ENCODE measurements around the gene CDK5RAP1. TPM values are rescaled to one million over a fixed set of nuclear protein-coding genes. Genes with fewer than 3 reads are reported as not detected.

Gene CDK5RAP1
- total RNA-seq, 3 donors from 2014 or later: 21.8 to 32.4 (median 29.4) TPM

DNA sequence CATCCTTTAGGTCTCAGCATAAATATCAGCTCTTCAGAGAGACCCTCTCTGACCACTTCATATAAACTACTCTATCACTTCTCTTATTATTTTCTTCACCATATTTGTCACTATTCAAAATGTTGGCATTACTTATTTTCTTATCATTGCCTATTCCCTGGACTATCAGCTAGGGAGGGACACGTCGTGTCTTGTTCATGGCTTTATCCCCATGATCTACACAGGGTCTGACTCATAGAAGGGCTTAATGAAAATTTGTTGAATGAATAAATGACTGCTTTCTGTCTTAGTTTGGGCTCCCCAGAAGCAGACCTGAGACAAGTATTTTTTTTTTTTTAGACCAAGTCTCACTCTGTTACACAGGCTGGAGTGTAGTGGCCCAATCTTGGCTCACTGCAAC lies 3.0 kb upstream of the CDK5RAP1 start:
- TF ChIP-seq POLR2A (IDR thresholded peaks at IDR 0.05) (no peak), POLR2AphosphoS5 (IDR thresholded peaks at IDR 0.05) (no peak)
- TF ChIP-seq, protein P1, sequence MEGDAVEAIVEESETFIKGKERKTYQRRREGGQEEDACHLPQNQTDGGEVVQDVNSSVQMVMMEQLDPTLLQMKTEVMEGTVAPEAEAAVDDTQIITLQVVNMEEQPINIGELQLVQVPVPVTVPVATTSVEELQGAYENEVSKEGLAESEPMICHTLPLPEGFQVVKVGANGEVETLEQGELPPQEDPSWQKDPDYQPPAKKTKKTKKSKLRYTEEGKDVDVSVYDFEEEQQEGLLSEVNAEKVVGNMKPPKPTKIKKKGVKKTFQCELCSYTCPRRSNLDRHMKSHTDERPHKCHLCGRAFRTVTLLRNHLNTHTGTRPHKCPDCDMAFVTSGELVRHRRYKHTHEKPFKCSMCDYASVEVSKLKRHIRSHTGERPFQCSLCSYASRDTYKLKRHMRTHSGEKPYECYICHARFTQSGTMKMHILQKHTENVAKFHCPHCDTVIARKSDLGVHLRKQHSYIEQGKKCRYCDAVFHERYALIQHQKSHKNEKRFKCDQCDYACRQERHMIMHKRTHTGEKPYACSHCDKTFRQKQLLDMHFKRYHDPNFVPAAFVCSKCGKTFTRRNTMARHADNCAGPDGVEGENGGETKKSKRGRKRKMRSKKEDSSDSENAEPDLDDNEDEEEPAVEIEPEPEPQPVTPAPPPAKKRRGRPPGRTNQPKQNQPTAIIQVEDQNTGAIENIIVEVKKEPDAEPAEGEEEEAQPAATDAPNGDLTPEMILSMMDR (IDR thresholded peaks at IDR 0.05): no peak
- intact Hi-C loops (cut with DNase I; ENCODE audit: low total_unique reads): no loop called here
- H3K4me1 ChIP-seq: peaks cover 4 to 13% of the 10 kb centered on the region in 2 donors

DNA sequence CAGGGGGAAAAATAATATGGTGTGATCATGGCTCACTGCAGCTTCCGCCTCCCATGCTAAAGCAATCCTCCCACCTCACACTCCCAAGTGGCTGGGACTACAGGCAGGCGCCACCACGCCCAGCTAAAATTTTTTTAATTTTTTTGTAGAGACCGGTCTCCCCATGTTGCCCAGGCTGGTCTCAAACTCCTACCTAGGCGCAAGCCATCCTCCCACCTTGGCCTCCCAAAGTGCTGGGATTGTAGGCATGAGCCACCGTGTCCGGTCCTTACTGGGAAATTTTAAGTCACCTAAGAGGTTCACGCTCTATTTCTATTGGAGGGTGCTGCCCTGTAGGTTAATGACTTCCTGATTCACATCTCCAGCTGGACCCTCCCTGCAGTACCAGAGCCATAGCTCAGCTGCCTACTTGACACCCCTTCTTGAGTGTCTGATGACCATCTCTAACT lies 626 bp upstream of the CDK5RAP1 start:
- intact Hi-C loops (cut with DNase I; ENCODE audit: low total_unique reads): no loop called here
- H3K27ac ChIP-seq: peak overlapping the region in 1 of 2 donors; percentile 66

More for the DNA sequence above, 3.0 kb upstream of the CDK5RAP1 start:
- Histone ChIP-seq H3K9me3 (no peaks in the 10 kb centered on the region), H3K36me3 (no peaks in the 10 kb centered on the region), H3K27me3 (no peaks in the 10 kb centered on the region), H3K27ac (no peak overlapping the region), H3K4me3 (no peak overlapping the region)
- no peak for DNase-seq (ENCODE audit: low spot score in 2 of 2)

DNA sequence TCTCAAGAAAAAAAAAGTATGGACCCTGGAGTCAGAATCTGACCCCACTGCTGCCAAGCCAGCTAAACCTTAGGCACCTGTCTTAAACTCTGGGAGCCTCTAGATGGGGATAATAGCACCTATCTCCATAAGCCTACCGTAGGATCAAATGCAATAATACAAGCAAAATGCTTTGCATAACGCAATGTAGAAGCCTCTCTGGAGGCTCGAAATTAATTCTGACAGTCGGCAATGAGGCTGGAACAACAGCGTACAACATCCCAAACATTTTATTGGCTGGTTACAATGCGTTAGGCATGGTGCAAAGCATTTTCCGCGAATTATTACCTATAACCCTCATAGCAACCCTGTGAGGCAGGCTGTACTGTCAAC lies 521 bp downstream of the CDK5RAP1 start:
- intact Hi-C loops (cut with DNase I; ENCODE audit: low total_unique reads): no loop called here
- no peak for DNase-seq (ENCODE audit: low spot score in 2 of 2)
- Histone ChIP-seq H3K9me3 (no peaks in the 10 kb centered on the region), H3K4me3 (peak overlapping the region; percentile 94 to 99 (median 96)), H3K27me3 (no peaks in the 10 kb centered on the region), H3K36me3 (no peaks in the 10 kb centered on the region), H3K4me1 (peaks cover 4 to 16% of the 10 kb centered on the region in 2 donors), H3K27ac (peak overlapping the region; percentile 66 to 72)
- TF ChIP-seq POLR2A (IDR thresholded peaks at IDR 0.05): no peak
- TF ChIP-seq POLR2AphosphoS5 (IDR thresholded peaks at IDR 0.05): no peak
- TF ChIP-seq, protein P1 (IDR thresholded peaks at IDR 0.05): no peak

More for the DNA sequence above, 626 bp upstream of the CDK5RAP1 start:
- no peaks in the 10 kb centered on the region for H3K9me3 ChIP-seq
- DNase-seq (ENCODE audit: low spot score in 2 of 2): no peak
- H3K27me3 ChIP-seq: no peaks in the 10 kb centered on the region
- peaks cover 4 to 16% of the 10 kb centered on the region in 2 donors for H3K4me1 ChIP-seq
- TF ChIP-seq POLR2AphosphoS5 (IDR thresholded peaks at IDR 0.05): no peak
- TF ChIP-seq, protein P1 (IDR thresholded peaks at IDR 0.05): no peak
- H3K4me3 ChIP-seq: peak overlapping the region; percentile 94 to 99 (median 96)
- H3K36me3 ChIP-seq: no peaks in the 10 kb centered on the region

DNA sequence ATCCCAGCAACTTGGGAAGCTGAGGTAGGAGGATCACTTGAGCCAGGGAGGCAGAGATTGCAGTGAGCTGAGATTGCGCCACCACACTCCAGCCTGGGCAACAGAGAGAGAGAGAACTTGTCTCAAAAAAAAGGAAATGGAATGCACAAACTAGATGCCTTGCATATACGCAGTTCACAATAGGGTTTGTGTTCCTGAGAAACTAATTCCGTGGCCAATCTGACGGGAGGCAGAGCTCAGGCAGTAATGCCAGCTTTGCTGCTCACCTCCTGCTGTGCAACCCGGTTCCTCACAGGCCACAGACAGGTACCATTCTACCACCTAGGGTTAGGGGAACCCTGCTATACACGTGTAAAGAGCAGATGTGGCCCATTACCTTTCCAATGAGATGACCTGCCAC lies 1.4 kb downstream of the CDK5RAP1 start:
- peak overlapping the region; percentile 94 to 99 (median 96) for H3K4me3 ChIP-seq
- H3K27me3 ChIP-seq: no peaks in the 10 kb centered on the region
- no peaks in the 10 kb centered on the region for H3K9me3 ChIP-seq
- no peak for DNase-seq (ENCODE audit: low spot score in 2 of 2)
- no peaks in the 10 kb centered on the region for H3K36me3 ChIP-seq
- TF ChIP-seq POLR2A (IDR thresholded peaks at IDR 0.05) (no peak), POLR2AphosphoS5 (IDR thresholded peaks at IDR 0.05) (no peak)
- TF ChIP-seq, protein P1 (IDR thresholded peaks at IDR 0.05): no peak
- H3K27ac ChIP-seq: no peak overlapping the region
- H3K4me1 ChIP-seq: peaks cover 4 to 16% of the 10 kb centered on the region in 2 donors
- intact Hi-C loops (cut with DNase I; ENCODE audit: low total_unique reads): no loop called here

DNA sequence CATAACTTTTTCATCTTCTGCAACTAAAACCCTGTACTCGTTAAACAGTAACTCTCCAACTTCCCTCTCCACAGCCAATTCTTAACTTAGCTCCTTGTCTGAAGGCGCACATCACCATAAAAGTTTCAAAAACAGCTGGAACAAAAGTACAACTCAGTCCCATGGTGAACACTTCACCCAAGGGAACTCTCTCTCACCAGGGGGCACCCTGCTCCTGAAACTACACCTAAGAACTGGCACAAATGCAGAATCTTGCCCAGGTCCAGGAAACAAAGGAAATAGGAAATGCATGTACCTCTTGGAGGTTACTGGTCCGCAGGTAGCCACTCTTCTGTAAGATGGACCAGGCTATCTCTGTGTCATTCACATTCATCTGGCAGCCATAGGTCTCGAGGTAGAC lies 6.6 kb downstream of the CDK5RAP1 start:
- H3K27ac ChIP-seq: no peak overlapping the region
- peaks cover 0 to 7% of the 10 kb centered on the region in 2 donors for H3K4me1 ChIP-seq
- intact Hi-C loops (cut with DNase I; ENCODE audit: low total_unique reads): no loop called here
- no peaks in the 10 kb centered on the region for H3K9me3 ChIP-seq
- H3K27me3 ChIP-seq: no peaks in the 10 kb centered on the region
- H3K4me3 ChIP-seq: no peak overlapping the region
- no peak for DNase-seq (ENCODE audit: low spot score in 2 of 2)
- no peaks in the 10 kb centered on the region for H3K36me3 ChIP-seq
- no peak for TF ChIP-seq POLR2AphosphoS5 (IDR thresholded peaks at IDR 0.05)
- TF ChIP-seq POLR2A (IDR thresholded peaks at IDR 0.05): no peak
- TF ChIP-seq, protein P1 (IDR thresholded peaks at IDR 0.05): no peak
